Measurements from ENCODE around the gene LRFN2.

Gene LRFN2

GRCh38 chr6:40480678-40481077, 106.5 kb downstream of the LRFN2 start:
- in situ Hi-C loops (cut with MboI; ENCODE audit: low sequenced_read_pairs) = no loop called here

GRCh38 chr6:40479706-40480105, 107.5 kb downstream of the LRFN2 start:
- in situ Hi-C loops (cut with MboI; ENCODE audit: low sequenced_read_pairs) = no loop called here

DNA sequence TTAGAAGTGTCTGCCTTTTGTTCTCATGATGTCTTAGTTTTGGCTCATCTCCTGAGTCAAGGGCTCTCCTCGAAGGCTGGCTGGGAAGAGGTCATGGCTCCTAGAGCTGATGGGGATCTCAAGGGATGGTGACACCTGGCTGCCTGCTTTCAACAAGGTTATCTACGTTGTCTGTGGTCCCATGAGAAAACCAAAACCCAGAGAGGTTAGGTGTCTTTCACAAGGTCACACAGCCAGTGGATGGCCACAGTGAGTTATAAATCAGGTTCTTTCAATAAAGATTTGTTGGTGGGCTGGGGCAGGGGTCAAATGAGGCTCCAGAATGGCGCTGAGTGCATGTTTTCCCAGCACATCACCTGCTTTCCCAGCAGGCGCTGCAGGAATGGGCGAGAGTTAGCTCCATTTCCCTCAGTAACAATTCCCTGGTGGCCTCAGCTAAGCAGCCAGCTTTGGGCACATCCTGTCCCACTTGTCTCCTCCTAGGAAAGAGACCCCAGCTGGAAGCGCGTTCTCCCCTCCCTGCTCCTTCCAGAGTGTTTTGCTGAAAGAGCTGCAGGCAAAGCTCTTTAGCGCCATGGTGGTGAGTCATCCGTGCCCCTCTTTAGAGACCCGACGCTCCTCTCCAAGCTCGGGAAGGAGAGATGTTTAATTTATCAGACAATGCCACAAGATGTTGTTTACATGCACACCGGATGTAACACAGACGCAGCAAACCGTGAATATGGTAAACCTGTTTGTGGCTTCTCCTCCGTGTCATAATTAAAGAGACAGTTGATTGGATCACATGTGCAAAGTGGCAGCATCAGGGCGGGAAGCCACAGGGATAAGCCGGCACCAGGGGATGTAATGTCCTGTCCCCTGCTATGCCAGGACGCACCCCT, 109.7 kb downstream of the LRFN2 start:
- in situ Hi-C loops (cut with MboI; ENCODE audit: low sequenced_read_pairs) = no loop called here

- in situ Hi-C loops (cut with MboI; ENCODE audit: low sequenced_read_pairs) = no loop called here
Observed at GRCh38 chr6:40476673-40477072, 110.5 kb downstream of the LRFN2 start.

DNA sequence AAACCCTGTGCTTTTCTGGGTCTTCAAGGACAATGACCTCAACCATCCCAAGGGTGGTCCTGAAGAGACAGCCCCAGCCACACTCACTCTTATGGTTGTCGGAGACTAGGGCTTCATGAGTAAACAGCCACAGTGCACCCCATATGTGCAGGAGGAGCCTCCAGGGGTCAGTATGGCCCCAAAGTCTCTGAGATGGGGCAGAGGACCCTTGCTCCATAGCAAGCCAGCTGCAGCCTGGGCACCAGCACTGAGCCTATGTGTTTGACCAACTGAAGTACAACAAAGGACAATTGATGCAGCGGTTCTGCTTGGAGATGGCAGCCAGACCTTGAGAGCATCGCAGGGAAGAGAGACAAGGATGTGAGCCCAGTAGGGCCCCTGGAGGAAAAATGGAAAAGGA, 112.2 kb downstream of the LRFN2 start:
- in situ Hi-C loops (cut with MboI; ENCODE audit: low sequenced_read_pairs) = no loop called here

- in situ Hi-C loops (cut with MboI; ENCODE audit: low sequenced_read_pairs) = no loop called here
Observed at GRCh38 chr6:40473026-40473425, 114.1 kb downstream of the LRFN2 start.

GRCh38 chr6:40472353-40472752, 114.8 kb downstream of the LRFN2 start:
- in situ Hi-C loops (cut with MboI; ENCODE audit: low sequenced_read_pairs) = no loop called here

GRCh38 chr6:40471243-40471642, 115.9 kb downstream of the LRFN2 start:
- in situ Hi-C loops (cut with MboI; ENCODE audit: low sequenced_read_pairs) = no loop called here

GRCh38 chr6:40469323-40469722, 117.8 kb downstream of the LRFN2 start:
- in situ Hi-C loops (cut with MboI; ENCODE audit: low sequenced_read_pairs) = no loop called here

DNA sequence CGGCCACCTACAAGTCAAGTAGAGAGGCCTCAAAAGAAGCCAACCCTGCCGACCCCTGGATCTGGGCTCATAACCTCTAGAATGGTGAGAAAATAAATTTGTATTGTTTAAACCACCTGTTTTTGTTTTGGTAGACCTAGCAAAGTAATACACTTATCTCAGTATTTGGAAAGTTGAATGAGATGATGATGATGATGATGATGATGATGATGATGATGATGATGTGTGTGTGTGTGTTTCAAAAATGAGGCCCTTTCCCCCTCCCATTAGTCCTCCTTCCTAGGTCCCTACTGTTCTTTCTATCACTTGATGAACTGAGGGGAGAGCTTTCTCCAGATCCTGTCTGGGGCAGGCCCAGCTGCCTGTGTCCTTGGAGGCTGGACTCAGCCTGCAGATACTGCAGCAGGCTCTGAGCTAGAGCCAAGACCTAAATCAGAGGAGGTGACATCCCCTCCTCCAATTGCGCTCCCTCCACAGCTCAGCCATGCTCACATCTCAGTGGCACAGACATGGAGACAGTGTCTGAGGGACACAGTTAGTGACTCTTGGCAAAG, 120.1 kb downstream of the LRFN2 start:
- in situ Hi-C loops (cut with MboI; ENCODE audit: low sequenced_read_pairs) = no loop called here

- in situ Hi-C loops (cut with MboI; ENCODE audit: low sequenced_read_pairs) = no loop called here
Observed at GRCh38 chr6:40461643-40462042, 125.5 kb downstream of the LRFN2 start.

DNA sequence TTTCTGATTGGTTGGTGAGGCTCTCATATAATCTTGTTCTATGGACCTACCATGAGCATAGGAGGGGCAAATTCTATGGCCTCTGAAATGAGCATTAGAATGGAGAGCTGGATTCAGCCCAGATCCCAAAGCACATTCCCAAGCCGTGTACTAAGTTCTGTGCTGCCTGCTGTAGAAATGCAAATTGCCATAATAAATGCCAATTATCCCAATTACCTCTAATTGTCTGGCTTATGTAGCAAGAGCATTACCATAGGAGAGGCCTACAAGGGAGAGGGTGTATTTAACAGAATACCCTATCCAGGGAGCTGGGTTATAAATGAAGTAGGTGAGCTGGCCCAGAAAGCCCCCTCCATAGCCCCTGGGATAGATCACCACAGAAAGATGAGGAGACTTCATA, 126.8 kb downstream of the LRFN2 start:
- in situ Hi-C loops (cut with MboI; ENCODE audit: low sequenced_read_pairs) = no loop called here

DNA sequence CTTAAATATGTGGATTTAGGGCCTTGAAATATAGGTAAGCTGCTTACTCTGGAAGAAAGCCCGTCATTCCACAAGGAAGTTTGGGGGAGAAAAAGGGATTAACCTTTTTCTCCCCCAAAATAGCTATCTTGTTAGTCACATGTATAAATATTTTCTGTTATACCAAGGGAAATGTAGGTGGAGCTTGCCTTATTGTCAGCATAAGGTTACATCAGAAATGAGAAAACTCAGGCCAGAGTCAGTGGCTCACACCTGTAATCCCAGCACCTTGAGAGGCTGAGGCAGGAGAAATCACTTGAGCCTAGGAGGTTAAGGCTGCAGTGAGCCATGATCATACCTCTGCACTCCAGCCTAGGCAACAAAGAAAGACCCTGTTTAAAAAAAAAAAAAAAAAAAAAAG, 129.9 kb downstream of the LRFN2 start:
- in situ Hi-C loops (cut with MboI; ENCODE audit: low sequenced_read_pairs) = no loop called here

GRCh38 chr6:40456390-40457013, 130.7 kb downstream of the LRFN2 start:
- in situ Hi-C loops (cut with MboI; ENCODE audit: low sequenced_read_pairs) = no loop called here

GRCh38 chr6:40455686-40456389, 131.3 kb downstream of the LRFN2 start:
- in situ Hi-C loops (cut with MboI; ENCODE audit: low sequenced_read_pairs) = no loop called here

DNA sequence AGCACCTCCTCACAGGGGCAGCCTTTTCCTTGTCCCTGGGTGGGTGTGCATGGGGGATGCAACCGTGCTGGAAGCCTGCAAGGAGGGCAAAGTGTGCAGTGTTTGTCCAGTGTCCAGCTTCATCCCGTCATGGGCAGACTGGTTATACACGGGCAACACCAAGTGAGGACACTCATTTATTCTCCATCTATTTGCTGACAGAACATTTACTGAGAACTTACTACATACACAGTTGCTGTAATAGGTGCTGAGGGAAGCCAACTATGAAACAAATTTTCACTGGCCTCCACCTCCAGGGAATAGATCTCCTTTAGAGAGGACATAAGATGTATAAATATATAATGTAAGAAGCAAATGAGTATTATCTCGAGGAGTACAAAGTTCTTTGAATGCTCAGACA, 136.7 kb downstream of the LRFN2 start:
- in situ Hi-C loops (cut with MboI; ENCODE audit: low sequenced_read_pairs) = no loop called here

GRCh38 chr6:40444811-40445210, 142.4 kb downstream of the LRFN2 start:
- in situ Hi-C loops (cut with MboI; ENCODE audit: low sequenced_read_pairs) = no loop called here

DNA sequence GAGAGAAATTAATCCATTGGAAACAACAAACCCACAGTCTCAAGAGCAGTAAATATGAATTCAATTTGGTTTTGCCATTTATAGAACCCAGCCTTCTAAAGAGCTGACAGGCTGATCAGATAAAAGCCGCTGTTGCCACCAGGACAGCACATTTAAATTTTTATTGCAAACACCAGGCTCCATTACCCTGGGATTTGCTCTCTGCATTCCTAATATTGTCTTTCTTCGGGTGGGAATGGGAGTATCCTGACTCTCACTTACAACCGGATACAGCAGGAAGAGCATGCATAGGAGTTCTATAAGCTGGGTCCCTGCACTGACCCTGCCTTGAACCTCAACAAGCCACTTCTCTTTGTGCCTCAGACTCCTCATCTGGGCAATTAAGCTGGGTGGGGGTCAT, 142.9 kb downstream of the LRFN2 start:
- in situ Hi-C loops (cut with MboI; ENCODE audit: low sequenced_read_pairs) = no loop called here

GRCh38 chr6:40443842-40444241, 143.3 kb downstream of the LRFN2 start:
- in situ Hi-C loops (cut with MboI; ENCODE audit: low sequenced_read_pairs) = no loop called here

- in situ Hi-C loops (cut with MboI; ENCODE audit: low sequenced_read_pairs) = no loop called here
Observed at GRCh38 chr6:40442591-40442990, 144.6 kb downstream of the LRFN2 start.

- in situ Hi-C loops (cut with MboI; ENCODE audit: low sequenced_read_pairs) = no loop called here
Observed at GRCh38 chr6:40441150-40441549, 146.0 kb downstream of the LRFN2 start.

- in situ Hi-C loops (cut with MboI; ENCODE audit: low sequenced_read_pairs) = no loop called here
Observed at GRCh38 chr6:40440053-40440452, 147.1 kb downstream of the LRFN2 start.
